WERI-Rb-1 (cell line): ENCODE data around the gene KDM4C.

Experiments used
- DNase-seq: peaks from one replicate; pipeline ENCODE4 v3.0.0-alpha.2; 2020
- H3K27ac ChIP-seq: fragments of 250-450 bp; sonication (Bioruptor Pico); 2 replicates; pipeline ENCODE4 v1.5.1; 2020; ENCODE audit warnings: mild to moderate bottlenecking, moderate library complexity
- H3K27me3 ChIP-seq: fragments of 250-450 bp; sonication (Bioruptor Pico); 2 replicates; pipeline ENCODE4 v1.5.1; 2021; ENCODE audit warnings: mild to moderate bottlenecking, low read depth, moderate library complexity; ENCODE audit not compliant: insufficient read depth, severe bottlenecking
- H3K36me3 ChIP-seq: fragments of 250-450 bp; sonication (Bioruptor Pico); 2 replicates; pipeline ENCODE4 v1.5.1; 2020; ENCODE audit warnings: mild to moderate bottlenecking, moderate library complexity
- H3K4me3 ChIP-seq: 2 replicates; pipeline ENCODE4 v1.5.1; 2011; ENCODE audit warnings: low read depth, mild to moderate bottlenecking, control low read depth, low read length
- H3K9me3 ChIP-seq: fragments of 250-450 bp; sonication (Bioruptor Pico); 2 replicates; pipeline ENCODE4 v1.5.1; 2021; ENCODE audit warnings: mild to moderate bottlenecking, moderate library complexity; ENCODE audit not compliant: severe bottlenecking
- TF ChIP-seq, protein P1 (sequence below): IDR thresholded peaks from 2 replicates; pipeline ENCODE4 v1.5.1; 2011; ENCODE audit warnings: low read depth, mild to moderate bottlenecking, control low read depth, inconsistent platforms, low read length

KDM4C gene

DNA sequence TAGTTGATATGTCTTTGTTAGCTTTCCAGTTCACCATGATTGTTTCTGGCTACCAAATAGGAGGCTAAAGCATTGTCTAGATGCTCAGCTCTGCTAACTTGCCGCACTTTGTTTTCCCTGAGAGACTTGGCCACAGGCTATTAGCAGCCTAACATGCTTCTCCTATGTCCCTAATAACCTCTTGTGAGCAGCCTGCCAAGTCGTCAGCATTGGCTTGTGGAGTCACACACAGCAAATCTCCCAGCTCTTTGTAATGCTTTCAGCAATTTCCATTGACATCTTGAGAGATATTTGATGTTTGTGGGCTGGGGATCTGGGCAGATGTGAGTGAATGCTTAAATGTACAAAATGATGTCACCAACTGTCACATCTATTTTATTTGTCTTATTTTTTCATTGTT lies 346.9 kb downstream of the KDM4C start:
- Histone ChIP-seq H3K27me3 (no peaks in the 10 kb centered on the region), H3K36me3 (no peaks in the 10 kb centered on the region; the same call in 1 of the 2 replicates), H3K9me3 (no peaks in the 10 kb centered on the region), H3K27ac (no peak overlapping the region), H3K4me3 (no peak overlapping the region)
- TF ChIP-seq, protein P1, sequence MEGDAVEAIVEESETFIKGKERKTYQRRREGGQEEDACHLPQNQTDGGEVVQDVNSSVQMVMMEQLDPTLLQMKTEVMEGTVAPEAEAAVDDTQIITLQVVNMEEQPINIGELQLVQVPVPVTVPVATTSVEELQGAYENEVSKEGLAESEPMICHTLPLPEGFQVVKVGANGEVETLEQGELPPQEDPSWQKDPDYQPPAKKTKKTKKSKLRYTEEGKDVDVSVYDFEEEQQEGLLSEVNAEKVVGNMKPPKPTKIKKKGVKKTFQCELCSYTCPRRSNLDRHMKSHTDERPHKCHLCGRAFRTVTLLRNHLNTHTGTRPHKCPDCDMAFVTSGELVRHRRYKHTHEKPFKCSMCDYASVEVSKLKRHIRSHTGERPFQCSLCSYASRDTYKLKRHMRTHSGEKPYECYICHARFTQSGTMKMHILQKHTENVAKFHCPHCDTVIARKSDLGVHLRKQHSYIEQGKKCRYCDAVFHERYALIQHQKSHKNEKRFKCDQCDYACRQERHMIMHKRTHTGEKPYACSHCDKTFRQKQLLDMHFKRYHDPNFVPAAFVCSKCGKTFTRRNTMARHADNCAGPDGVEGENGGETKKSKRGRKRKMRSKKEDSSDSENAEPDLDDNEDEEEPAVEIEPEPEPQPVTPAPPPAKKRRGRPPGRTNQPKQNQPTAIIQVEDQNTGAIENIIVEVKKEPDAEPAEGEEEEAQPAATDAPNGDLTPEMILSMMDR = no peak
- DNase-seq = no peak

DNA sequence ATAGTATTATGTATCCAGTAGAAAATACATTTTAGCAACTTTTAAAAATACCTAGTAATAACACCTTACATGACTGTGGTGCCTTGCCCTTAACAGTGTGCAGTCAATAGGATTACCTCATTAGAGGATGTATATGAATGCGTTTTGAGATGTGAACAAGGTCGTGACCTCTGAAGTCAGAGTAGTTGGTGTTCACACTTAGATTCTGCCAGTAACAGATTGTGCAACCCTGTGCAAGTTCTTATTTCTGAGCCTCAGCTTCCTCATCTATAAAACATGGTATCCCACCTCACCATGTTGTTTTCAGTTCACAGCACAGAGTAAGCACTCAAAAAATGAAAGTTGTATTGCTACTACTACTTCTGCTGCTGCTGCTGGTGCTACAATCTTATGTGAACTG lies 347.3 kb downstream of the KDM4C start:
- Histone ChIP-seq H3K36me3 (no peaks in the 10 kb centered on the region; the same call in 1 of the 2 replicates), H3K27ac (no peak overlapping the region), H3K4me3 (no peak overlapping the region), H3K9me3 (no peaks in the 10 kb centered on the region), H3K27me3 (no peaks in the 10 kb centered on the region)
- TF ChIP-seq, protein P1 = no peak
- no peak for DNase-seq

DNA sequence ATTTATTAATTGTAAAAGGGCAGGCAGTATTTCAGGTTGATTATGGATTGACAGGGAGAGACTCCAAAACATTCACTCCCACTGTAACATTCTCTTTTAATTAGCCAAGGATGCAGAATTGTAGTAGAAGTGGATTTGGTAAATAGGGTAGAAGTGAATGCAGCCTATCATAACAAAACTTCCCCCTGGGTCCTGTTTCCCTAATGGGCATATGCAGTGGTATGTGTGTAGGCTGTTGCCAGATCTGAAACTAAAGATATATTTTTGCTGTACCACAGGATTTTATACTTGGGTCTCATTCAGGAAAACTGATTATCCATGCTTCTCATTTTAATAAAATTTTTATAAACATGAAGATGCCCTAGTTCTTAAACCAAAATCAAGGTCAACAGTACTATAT lies 351.2 kb downstream of the KDM4C start:
- H3K27ac ChIP-seq = no peak overlapping the region
- TF ChIP-seq, protein P1 = no peak
- DNase-seq = no peak

DNA sequence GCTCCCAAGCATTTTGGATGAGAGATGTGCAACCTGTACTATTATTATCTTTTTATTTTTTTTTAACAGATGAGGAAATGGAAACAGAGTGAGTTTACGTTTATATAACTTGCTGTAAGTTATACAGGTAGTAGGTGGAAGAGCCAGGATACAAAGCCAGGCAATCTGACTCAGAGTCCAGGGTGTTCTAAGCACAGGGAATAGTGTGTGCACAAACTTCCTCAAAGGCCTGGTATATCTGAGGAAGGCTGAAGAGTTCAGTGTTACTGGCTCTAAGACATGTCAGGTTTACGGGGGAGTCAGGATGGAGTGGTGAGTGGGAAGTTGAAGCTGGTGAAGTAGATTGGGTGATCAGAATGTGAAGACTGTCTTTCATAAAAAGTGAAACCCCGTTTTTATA lies 353.6 kb downstream of the KDM4C start:
- Histone ChIP-seq H3K9me3 (no peaks in the 10 kb centered on the region), H3K27ac (no peak overlapping the region), H3K4me3 (no peak overlapping the region), H3K27me3 (no peaks in the 10 kb centered on the region), H3K36me3 (no peaks in the 10 kb centered on the region)
- DNase-seq = no peak
- TF ChIP-seq, protein P1 = no peak

More for the DNA sequence above, 351.2 kb downstream of the KDM4C start:
- Histone ChIP-seq H3K27me3 (no peaks in the 10 kb centered on the region), H3K36me3 (no peaks in the 10 kb centered on the region; the same call in 1 of the 2 replicates), H3K4me3 (no peak overlapping the region), H3K9me3 (no peaks in the 10 kb centered on the region)

DNA sequence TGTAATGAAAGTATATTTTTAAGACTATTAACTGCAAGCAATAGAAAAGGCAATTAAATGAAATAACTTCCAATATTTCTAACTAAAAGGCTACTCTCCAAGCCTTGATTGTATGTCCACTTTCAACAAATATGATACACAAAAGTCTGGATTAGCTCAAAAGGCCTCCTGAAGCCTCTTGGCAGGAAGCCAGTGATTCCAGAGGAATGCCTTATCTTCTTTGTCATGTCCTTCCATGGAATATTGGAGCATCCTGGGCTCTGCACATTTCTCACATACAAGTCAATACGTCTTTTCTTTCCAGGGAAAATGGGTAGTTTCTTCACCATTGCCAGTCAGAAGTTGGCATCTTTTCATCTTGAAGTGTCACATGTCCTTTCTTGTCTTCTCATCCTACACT lies 357.8 kb downstream of the KDM4C start:
- Histone ChIP-seq H3K27ac (no peak overlapping the region), H3K4me3 (no peak overlapping the region)

More for the DNA sequence above, 357.8 kb downstream of the KDM4C start:
- H3K36me3 ChIP-seq = no peaks in the 10 kb centered on the region
- H3K27me3 ChIP-seq = no peaks in the 10 kb centered on the region
- H3K9me3 ChIP-seq = no peaks in the 10 kb centered on the region
- TF ChIP-seq, protein P1 = no peak
- DNase-seq = no peak
